Measurements from ENCODE around the gene RBP5. TPM values are rescaled to one million over a fixed set of nuclear protein-coding genes. Genes with fewer than 3 reads are reported as not detected.

The RBP5 gene
- total RNA-seq, 2 donors from 2014 or later: 19.3 to 31.2 TPM

DNA sequence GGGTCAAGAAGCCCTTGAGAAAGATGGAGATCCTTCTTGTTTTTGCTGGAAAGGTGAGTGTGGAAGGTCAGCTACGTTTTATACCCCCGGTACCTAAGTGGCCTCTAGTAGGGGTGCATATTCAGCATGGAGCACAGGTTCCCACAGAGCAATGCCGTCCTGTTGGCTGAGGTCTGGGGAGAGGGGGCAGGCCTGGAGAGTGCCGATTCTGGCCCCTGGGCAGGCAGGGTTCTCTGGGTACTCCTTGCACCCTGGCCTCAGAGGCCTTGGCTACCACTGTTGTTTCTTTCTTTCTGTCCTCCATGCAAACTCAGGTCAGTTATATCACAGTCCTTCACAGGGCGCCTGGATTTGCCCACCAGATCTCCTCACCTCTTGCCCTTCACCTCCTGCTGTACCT is 8.5 kb downstream of the RBP5 start:
- Histone ChIP-seq H3K9me3 (ENCODE audit: control insufficient read depth, low read length) (no peaks in the 10 kb centered on the region), H3K36me3 (ENCODE audit: control insufficient read depth, insufficient read depth, low read length) (no peaks in the 10 kb centered on the region), H3K4me1 (ENCODE audit: control insufficient read depth, insufficient read depth, low read length) (no peaks in the 10 kb centered on the region), H3K4me3 (ENCODE audit: low read length) (no peak overlapping the region), H3K27me3 (ENCODE audit: control insufficient read depth, insufficient read depth, low read length, poor library complexity, severe bottlenecking) (no peaks in the 10 kb centered on the region), H3K9ac (ENCODE audit: extremely low read depth, low read length, poor library complexity, severe bottlenecking) (no peak overlapping the region), H3K27ac (ENCODE audit: low read depth, low read length) (no peak overlapping the region)
- H3K9me3 Mint-ChIP-seq: no peaks in the 10 kb centered on the region
- DNase-seq: no peak
- peaks cover 1% of the 10 kb centered on the region for H3K27me3 Mint-ChIP-seq (ENCODE audit: insufficient read depth)
- H3K4me3 Mint-ChIP-seq: no peak overlapping the region
- H3K27ac Mint-ChIP-seq: no peak overlapping the region
- H3K36me3 Mint-ChIP-seq (ENCODE audit: low read depth): peaks cover 19% of the 10 kb centered on the region
- 89 to 97% methylated on average over 4 to 5 of the region's 5 CpGs for WGBS, 2 experiments (ENCODE audit: insufficient coverage in 1 of 2, insufficient read length in 1 of 2)
- H3K4me1 Mint-ChIP-seq: peaks cover 25% of the 10 kb centered on the region
- TF ChIP-seq, protein P1, sequence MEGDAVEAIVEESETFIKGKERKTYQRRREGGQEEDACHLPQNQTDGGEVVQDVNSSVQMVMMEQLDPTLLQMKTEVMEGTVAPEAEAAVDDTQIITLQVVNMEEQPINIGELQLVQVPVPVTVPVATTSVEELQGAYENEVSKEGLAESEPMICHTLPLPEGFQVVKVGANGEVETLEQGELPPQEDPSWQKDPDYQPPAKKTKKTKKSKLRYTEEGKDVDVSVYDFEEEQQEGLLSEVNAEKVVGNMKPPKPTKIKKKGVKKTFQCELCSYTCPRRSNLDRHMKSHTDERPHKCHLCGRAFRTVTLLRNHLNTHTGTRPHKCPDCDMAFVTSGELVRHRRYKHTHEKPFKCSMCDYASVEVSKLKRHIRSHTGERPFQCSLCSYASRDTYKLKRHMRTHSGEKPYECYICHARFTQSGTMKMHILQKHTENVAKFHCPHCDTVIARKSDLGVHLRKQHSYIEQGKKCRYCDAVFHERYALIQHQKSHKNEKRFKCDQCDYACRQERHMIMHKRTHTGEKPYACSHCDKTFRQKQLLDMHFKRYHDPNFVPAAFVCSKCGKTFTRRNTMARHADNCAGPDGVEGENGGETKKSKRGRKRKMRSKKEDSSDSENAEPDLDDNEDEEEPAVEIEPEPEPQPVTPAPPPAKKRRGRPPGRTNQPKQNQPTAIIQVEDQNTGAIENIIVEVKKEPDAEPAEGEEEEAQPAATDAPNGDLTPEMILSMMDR (conservative IDR thresholded peaks at IDR 0.05): no peak

DNA sequence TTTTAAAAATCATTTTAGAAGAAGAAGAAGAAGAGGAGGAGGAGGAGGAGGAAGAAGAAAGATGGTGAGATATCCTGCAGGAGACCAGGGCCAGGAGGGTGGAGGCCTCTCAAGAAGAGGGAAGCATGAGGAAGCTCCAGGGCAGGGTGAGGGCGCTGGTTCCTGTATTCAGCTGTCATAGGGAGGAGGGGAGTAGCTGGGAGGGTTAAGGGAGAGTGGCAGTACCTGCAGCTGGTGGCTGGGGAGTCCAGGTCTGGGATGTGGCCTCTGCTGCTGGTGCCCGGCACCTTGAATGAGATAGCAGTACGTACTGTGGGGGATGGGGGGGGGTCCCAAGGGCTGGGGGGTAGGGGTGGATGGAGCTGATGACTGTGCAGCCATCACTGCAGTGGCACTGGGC is 9.8 kb downstream of the RBP5 start:
- TF ChIP-seq, protein P1 (conservative IDR thresholded peaks at IDR 0.05): no peak
- no peaks in the 10 kb centered on the region for H3K4me1 ChIP-seq (ENCODE audit: control insufficient read depth, insufficient read depth, low read length)
- WGBS, 2 experiments (ENCODE audit: insufficient coverage in 1 of 2, insufficient read length in 1 of 2): 50 to 83% methylated on average over 1 to 2 of the region's 3 CpGs
- no peak overlapping the region for H3K4me3 ChIP-seq (ENCODE audit: low read length)
- H3K36me3 ChIP-seq (ENCODE audit: control insufficient read depth, insufficient read depth, low read length): no peaks in the 10 kb centered on the region
- Mint-ChIP-seq H3K9me3 (no peaks in the 10 kb centered on the region), H3K27ac (no peak overlapping the region), H3K4me3 (no peak overlapping the region), H3K36me3 (ENCODE audit: low read depth) (peaks cover 19% of the 10 kb centered on the region), H3K27me3 (ENCODE audit: insufficient read depth) (peaks cover 1% of the 10 kb centered on the region), H3K4me1 (peaks cover 12% of the 10 kb centered on the region)
- H3K9me3 ChIP-seq (ENCODE audit: control insufficient read depth, low read length): no peaks in the 10 kb centered on the region
- H3K27me3 ChIP-seq (ENCODE audit: control insufficient read depth, insufficient read depth, low read length, poor library complexity, severe bottlenecking): no peaks in the 10 kb centered on the region
- no peak overlapping the region for H3K27ac ChIP-seq (ENCODE audit: low read depth, low read length)
- no peak overlapping the region for H3K9ac ChIP-seq (ENCODE audit: extremely low read depth, low read length, poor library complexity, severe bottlenecking)
- no peak for DNase-seq

DNA sequence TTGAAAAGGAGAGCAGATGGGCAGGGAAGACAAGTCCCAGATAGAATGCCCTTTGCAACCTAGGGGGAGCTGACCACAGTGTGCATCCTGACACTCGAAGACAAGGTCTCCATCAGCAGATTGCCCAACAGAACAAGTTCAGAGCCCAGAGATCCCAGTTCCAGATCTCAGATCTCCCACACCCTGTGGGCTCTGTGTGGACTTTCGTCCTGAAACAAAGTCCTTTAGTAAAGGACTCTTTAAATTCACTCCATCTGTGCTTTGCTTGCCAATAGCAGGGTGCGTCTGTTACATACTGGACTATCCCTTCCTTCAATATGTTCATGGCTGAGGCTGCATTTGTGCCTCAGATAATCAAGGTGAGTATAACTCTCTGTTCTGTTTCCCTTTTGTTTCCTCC is 11.0 kb downstream of the RBP5 start:
- Histone ChIP-seq H3K4me1 (ENCODE audit: control insufficient read depth, insufficient read depth, low read length) (no peaks in the 10 kb centered on the region), H3K27me3 (ENCODE audit: control insufficient read depth, insufficient read depth, low read length, poor library complexity, severe bottlenecking) (no peaks in the 10 kb centered on the region), H3K4me3 (ENCODE audit: low read length) (no peak overlapping the region), H3K36me3 (ENCODE audit: control insufficient read depth, insufficient read depth, low read length) (no peaks in the 10 kb centered on the region), H3K9ac (ENCODE audit: extremely low read depth, low read length, poor library complexity, severe bottlenecking) (no peak overlapping the region), H3K9me3 (ENCODE audit: control insufficient read depth, low read length) (no peaks in the 10 kb centered on the region), H3K27ac (ENCODE audit: low read depth, low read length) (no peak overlapping the region)
- Mint-ChIP-seq H3K4me3 (no peak overlapping the region), H3K27me3 (ENCODE audit: insufficient read depth) (peaks cover 5% of the 10 kb centered on the region), H3K4me1 (peaks cover 5% of the 10 kb centered on the region), H3K9me3 (no peaks in the 10 kb centered on the region), H3K36me3 (ENCODE audit: low read depth) (peaks cover 13% of the 10 kb centered on the region), H3K27ac (no peak overlapping the region)
- WGBS, 2 experiments (ENCODE audit: insufficient coverage in 1 of 2, insufficient read length in 1 of 2): 87 to 90% methylated on average over 3 of the region's 3 CpGs
- no peak for DNase-seq
- TF ChIP-seq, protein P1 (conservative IDR thresholded peaks at IDR 0.05): no peak
